HG03558 (cell line): ENCODE results near the gene IL1RAPL2.
"Not testable (repeated sequence)": the region's sequence is repeated elsewhere in the genome, so short reads cannot be mapped to it uniquely, and the experiment has no call there.

Experiments used
- ATAC-seq: cut with Tn5 transposase; IDR thresholded peaks from one replicate; pipeline ENCODE4 v1.9.1; 2021; ENCODE audit warnings: moderate number of reproducible peaks; ENCODE audit not compliant: unreplicated experiment; ENCODE audit errors: extremely low read depth

IL1RAPL2 gene

DNA sequence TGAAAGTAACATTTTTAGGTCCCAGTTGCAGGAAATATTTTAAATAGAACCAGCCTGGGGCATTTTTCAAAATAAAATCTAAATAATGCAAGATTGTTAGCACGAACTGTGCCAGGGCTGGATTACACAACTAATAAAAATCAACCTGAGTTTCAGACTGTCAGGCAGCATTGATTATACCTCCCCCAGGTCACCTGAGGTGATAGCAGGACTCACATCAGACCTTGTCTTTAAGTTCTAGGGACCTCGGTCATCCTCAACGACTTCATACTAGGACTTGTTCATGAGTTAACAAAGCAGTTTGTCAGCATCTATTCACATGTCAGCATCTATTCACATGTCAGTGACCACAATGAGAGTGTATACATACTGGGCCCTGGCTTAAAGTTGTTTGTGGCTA lies 663.1 kb downstream of the IL1RAPL2 start:
- no peak for ATAC-seq

DNA sequence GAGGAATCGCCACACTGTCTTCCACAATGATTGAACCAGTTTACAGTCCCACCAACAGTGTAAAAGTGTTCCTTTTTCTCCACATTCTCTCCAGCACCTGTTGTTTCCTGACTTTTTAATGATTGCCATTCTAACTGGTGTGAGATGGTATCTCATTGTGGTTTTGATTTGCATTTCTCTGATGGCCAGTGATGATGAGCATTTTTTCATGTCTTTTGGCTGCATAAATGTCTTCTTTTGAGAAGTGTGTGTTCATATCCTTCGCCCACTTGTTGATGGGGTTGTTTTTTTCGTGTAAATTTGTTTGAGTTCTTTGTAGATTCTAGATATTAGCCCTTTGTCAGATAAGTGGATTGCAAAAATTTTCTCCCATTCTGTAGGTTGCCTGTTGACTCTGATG lies 671.4 kb downstream of the IL1RAPL2 start:
- not testable (repeated sequence) for ATAC-seq

DNA sequence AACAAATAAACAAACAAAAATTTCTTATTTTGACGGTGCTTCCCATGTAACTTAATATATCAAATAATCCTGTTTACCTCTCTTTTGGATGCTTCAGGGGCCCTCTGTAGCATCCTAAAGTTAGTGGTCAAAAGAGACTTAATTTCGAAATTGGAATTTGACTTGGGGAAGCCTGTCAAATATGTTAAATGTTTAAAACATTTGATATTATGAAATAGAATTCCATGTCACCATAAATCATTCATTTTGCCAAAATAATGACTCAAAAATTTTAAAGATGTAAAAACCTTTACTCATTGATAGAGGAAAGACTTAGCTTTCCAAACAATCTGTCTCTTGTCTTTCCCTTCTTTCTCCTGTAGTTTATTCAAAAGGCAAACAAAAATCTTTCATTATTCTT lies 675.1 kb downstream of the IL1RAPL2 start:
- no peak for ATAC-seq

DNA sequence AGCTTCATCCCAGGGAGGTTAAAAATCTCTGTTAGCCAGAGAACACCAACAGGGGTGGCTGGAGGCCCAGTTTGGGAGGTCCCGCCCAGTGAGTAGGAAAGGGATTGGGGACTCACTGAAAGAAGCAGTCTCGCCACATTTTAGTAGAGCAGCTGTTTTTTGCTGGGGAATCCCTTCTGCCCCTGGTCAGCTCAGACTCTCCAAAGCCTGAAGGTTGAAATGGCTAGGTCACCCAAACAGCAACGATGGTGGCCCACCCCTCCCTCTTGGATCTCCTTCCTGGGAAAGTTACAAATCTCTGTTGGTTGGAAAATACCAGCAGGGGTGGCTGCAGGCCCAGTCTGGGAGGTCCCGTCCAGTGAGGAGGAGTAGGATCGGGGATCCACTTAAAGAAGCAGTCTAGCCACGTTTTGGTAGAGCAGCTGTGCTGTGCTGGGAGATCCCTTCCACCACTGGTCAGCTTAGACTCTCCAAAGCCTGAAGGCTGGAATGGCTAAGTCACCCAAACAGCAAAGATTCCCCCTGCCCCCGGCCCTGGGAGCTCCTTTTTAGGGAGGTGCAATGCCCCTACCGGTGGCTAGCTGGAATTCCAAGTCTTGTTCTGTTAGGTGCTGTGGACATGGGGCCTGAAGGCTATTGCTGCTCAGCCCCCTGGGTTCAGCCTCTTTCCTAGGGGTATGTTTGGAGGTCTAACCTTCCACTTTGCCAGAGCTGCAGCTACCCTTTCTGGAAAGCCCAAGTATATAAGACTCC lies 694.5 kb downstream of the IL1RAPL2 start:
- ATAC-seq: no peak

DNA sequence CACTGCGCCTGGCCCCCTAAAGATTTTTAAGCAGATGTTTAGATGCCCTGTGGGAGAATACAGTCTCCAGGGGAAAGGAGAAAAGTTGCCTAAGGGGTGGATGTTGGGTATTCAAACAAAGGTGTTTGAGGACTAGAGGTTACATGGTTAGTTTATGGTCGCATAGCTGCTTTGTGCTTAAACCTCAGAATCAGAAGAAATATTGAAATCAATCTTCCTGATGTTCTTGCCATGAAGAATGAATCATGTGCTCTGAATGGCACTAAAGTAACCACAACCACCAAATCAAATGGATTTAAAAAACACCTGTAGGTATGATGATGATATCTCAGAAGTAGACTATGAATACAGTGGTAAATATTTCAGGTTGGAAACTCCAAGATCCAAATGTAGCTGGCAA lies 697.2 kb downstream of the IL1RAPL2 start:
- ATAC-seq: no peak

DNA sequence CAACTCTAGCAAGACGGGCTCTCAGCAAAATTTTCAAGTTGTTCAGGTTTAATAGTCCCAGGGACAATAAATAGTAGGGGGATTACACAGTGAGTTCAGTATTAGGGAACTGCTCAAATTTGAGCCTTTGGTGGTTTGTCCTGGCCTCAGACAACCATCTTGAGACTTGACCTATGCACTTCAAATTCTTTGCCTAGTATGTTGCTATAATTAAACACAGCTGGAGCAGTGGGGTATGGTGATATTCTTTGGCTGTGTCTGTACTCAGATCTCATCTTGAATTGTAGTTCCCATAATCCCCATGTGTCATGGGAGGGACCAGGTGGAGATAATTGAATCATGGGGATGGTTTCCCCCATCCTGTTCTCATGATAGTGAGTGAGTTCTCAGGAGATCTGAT lies 697.8 kb downstream of the IL1RAPL2 start:
- ATAC-seq: no peak

DNA sequence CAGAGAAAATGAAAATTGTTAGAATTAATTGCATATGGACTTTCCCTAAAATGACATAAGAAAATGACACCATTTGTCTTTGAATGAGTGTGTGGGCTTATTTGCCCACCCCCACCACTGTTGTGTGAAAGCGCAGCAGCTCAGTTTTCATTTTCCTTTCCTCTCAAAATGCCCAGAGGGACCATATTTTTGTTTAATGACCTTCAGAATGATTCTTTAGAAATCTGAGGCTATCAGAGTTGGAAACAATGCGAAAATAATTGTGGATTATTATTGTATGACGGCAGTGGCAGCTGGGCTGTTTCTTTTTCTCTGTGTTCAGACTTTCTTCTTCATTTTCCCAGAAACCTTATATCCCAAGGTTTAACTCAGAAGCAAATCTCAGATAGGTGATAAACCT lies 699.1 kb downstream of the IL1RAPL2 start:
- no peak for ATAC-seq

DNA sequence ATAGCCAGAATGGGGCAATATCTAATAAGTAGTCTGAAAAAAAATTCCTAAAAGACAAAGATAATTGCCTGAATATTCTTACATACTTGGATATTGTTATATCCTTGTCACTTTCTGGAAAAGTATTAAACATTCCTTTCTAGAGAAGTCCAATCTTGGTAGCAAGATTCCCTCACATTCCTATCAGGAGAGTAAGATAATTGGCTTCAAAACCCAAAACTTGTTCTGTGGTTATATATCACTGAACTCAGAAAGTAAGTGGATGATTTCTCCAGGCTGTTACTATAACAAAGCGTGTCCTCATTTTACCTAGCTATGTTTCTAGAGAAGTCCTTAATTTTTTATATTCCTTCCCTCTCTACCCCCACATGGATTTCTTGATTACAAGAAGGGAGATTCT lies 700.5 kb downstream of the IL1RAPL2 start:
- no peak for ATAC-seq

DNA sequence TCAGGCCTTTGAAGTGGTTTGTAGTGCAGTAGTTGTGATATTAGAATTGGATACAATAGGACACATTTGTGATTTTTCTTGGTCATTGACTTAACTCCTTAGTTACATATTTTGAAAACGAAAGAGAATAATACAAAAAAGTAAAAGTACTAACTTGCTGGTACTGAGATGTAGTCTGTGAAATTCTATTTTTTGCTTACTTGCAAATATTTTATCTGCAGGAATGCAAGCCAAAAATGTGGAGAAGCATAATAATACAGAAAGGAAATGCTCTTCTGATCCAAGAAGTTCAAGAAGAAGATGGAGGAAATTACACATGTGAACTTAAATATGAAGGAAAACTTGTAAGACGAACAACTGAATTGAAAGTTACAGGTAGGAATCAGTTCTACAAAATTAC lies 701.2 kb downstream of the IL1RAPL2 start:
- no peak for ATAC-seq

DNA sequence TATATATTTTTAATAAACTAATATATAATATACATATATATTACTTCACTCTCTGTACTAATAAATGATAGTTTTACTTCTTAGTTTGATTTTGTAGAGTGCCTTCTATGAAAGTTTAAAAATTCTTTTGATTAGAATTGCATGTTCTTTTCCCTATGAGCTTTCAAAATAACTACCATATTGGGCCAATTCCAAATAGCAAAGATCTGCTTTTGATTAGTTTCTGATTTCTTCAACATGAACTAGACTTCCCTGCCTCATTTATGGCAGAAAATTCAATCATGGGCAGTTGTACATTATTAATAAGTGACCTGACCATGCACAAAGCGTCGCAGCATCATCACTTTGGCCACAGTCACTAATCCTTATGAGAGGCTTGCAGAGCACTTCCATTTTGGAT lies 703.4 kb downstream of the IL1RAPL2 start:
- no peak for ATAC-seq

DNA sequence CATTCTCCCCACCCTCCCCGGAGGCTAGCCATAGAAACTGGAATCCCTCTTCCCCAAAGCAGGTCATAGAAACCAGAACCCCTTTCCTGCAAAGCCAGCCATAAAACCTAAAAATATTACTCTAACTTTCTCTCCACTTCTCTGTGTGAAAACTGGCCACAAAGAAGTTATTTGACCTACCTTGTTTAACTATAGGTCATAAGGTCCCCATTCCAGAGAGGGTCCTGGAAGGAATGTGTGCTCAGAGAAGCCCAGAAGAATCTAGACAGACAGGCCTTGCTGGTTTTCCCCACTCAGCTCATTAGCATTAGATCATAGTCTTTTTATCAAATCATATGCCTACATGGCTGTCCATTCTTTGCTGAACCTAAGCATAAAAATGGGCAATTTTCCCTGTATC lies 707.3 kb downstream of the IL1RAPL2 start:
- ATAC-seq: no peak

DNA sequence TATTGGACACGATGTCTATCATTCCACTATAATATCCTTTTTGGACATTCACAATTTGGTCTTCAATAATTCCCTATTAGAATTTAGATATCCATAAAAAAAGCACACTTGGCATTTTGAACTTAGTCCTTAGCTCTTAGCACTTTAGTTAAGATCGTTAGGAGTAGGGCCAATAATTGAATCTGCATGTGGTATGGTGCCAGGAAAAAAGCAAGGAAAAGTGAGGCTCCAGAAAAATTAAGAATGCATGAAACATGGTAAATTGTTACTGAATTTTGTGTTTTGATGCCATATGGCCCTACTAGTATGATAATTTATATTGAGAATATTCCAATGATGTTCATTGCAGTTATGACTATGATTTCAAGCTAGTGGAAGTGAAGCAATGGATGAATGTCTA lies 708.1 kb downstream of the IL1RAPL2 start:
- ATAC-seq: no peak

DNA sequence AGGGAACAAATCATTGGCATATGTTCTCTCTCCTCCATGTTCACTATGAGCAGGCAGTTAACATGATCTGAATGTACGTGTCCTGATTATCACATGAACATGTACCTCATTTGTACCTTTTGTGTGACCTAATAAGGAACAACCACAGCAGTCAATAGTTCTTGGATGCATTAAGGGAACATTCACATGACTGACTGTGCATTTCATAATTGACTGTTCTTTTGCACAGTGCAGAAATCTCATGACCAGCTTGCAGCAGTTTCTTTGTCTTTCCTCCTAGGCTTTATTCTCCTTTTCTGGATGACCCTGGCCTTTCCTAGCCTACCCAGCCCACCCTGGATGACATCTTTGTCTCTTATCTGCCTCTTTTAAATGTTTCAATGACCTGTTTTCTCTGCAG lies 711.1 kb downstream of the IL1RAPL2 start:
- ATAC-seq: no peak

DNA sequence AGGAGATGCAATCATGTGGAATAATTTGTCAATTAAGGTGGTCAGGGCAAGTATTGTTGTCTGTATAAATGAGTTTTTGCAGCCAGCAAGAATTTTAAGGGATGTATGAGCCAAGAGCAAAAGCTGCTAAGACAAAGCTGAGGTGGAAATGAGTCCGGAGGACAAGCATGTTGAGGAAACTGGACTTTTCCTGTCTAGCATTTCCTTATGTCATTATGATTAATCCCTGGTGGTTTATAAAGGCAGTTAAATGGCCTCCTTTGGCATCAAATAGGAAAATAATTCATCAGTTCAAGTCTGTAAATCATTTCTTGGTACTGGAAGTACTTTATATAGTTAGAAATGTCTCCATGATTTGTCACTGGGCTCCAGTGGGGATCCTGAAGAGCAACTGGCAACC lies 716.1 kb downstream of the IL1RAPL2 start:
- ATAC-seq: no peak

DNA sequence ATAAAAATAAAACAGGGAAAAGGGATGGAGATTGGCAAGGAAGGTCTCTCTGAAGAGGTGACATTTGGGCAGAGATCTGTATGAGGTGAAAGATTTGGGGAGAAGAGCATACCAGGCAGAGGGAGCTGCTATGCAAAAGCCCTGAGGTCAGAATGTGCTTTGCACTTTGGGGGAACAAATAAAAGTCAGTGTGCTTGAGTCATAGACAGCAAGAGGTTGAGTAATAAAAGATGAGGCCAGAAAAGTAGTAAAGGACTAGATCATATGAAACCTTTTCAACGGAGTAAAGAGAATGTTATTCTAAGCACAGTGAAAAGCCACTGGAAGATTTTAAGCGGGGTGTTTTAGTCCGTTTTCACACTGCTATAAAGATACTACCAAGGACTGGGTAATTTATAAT lies 731.0 kb downstream of the IL1RAPL2 start:
- no peak for ATAC-seq

DNA sequence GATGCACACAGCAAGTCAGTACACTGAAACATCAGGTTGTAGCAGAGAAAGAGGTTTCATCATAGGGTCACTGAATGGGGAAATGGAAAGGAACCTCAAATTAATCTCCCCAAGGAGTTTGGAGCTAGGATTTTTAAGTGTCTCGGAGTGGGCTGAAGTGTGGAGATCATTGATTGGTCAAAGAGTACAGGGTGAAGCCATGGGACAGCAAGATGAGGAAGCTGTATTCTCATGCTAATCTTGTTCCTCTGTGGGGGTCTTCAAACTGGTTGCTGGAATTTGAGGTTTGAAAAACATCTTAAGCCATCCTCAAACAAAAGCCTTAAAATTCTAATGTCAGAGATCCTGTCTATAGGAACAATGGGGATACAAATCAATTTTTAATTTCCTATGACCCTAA lies 733.3 kb downstream of the IL1RAPL2 start:
- ATAC-seq: no peak

DNA sequence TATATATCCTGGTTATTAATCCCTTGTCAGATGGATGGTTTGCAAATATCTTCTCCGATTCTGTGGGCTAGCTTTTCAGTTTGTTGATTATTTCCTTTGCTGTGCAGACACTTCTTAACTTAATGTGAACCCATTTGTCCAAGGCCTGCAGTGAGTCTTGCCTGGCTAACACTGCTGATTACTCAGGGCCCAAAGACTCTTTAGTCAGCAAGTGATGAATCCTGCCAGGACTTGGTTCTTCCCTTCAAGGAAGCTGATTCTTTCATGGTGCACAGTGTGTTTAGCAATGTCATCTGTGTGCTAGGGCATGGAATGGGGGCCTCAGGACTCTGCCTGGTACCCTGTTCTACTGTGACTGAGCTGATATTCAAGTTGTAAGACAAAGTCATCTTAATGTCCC lies 736.2 kb downstream of the IL1RAPL2 start:
- no peak for ATAC-seq

DNA sequence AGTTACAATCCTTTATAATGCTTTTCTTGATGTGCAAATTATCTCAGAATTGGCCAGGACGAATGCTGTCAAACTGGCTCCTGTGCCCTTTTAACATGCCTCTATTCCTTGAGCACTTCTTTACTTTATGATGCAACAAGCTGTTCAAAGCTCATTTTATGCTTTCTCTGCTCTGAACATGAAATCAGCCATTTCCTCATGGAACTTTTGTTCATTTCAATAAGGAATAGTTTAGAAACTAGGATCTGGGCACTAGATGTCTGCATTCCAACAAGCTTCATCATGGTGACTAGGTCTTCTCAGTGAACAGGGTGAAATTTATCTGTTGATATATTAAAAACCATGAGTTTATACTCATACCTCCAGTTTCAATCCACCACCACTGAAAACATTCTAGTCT lies 741.8 kb downstream of the IL1RAPL2 start:
- no peak for ATAC-seq

DNA sequence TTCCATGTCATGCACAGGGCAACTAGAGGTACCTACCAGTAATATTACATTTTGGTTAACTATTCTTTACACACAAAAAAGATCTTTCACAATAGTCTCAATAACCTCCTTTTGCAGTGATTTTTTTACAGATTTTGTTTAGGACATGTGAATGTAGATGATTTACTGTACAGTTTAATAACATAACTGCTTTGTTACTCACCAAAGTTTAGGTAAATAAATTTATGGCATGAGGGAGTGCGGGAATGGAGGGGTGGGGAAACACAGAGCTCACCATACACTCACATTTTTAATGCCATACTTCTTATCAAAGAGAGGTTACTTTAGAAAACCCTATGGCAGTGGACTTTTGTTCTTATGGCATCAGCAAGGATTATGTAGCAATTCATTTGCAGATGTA lies 747.6 kb downstream of the IL1RAPL2 start:
- no peak for ATAC-seq

DNA sequence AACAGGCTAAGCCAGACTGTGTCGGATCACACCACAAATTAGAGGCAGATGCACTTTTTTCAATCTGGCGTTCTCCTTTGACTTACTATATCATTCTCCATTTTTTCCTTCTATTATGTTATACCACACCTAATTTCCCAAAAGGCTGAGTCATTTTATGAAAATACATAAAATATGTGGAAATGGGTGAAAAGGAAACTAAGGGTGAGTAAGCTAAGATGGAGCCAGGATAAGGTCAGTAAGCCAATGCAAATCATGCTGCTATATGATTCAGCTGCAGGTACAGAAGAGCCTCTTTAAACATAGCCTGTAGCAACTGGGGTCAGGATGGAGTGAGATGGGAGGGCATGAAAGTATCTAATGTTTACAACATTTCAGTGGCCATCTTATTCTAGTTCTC lies 748.5 kb downstream of the IL1RAPL2 start:
- no peak for ATAC-seq

DNA sequence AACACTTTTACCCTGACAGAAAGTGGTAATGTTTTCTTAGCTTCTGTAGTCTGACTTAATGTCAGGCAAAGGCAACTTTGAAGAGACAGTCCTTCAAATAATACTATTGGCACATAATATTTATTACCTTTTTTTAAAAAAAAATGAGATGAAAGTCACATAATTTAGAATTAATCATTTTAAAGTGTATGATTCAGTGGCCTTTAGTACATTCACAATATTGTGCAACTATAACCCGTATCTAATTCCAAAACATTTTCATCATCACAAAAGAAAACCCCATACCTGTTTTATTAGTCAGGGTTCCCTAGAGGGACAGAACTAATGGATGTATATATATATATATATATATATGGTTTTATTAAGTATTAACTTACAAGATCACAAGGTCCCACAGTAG lies 749.2 kb downstream of the IL1RAPL2 start:
- no peak for ATAC-seq

DNA sequence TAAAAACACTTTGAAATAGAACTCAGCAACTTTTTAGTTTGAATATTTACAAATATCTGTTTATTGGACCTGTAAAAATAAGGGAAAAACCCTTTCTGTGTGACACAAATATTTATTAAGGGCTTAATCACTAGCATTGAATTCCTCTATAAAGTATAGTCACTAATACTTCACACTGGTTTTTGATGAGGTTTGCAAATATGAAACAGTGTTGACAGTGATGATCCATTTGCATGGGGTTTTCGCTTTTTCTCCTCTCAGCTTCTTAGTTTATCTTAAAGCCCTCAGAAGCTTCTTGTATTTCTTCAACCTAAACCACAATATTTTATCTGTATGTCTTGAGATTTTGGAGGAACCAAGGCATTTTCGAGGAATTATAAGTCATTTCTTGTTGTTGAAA lies 751.1 kb downstream of the IL1RAPL2 start:
- no peak for ATAC-seq

DNA sequence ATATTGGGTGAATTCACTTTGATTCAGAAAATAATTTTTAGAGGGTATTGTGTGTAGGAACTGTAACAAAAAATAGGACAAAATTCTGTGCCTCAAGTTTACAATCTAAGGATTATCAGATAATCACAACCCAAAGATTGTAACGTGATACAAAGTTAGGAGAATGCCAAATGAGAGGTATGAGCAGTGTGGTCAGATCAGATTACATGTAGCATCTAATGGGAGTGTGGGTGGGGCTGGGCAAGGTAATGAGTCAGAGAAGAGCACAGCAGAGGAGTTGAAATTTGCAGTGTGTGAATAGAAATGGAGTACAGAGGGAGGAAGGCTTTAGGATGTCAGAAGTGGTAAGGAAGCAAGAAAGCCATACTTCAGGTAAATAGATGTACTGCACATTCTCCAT lies 757.9 kb downstream of the IL1RAPL2 start:
- no peak for ATAC-seq
